Stimulated activated naive CD8-positive, alpha-beta T cell treated with anti-CD3 and anti-CD28 coated beads, Interleukin-15, amount 100 ng/mL, for 72 hours (primary cell): ENCODE data around the gene H1-8.
A peak's percentile ranks its signal among the peaks of the same experiment; 100 is the strongest.
"Not testable (repeated sequence)": the region's sequence is repeated elsewhere in the genome, so short reads cannot be mapped to it uniquely, and the experiment has no call there.

ENCODE experiments used
- ATAC-seq: fragments of 150-1000 bp; cut with Tn5 transposase; 2 replicates; pipeline ENCODE4 v1.10.0; 2021; ENCODE audit warnings: mild to moderate bottlenecking, moderate library complexity
- DNase-seq, 2 donors: peaks; one replicate each; pipeline ENCODE4 v3.0.0; 2021 to 2022
- H3K27ac Mint-ChIP-seq, 2 donors: one replicate each; pipeline ENCODE4 v1.8.0; 2022; ENCODE audit warnings: mild to moderate bottlenecking in 2 of 2, mixed read lengths in 2 of 2, moderate library complexity in 2 of 2
- H3K27me3 Mint-ChIP-seq: one replicate; pipeline ENCODE4 v1.8.0; 2022; ENCODE audit warnings: mixed read lengths
- H3K4me1 Mint-ChIP-seq: one replicate; pipeline ENCODE4 v1.8.0; 2022; ENCODE audit warnings: mild to moderate bottlenecking, mixed read lengths
- H3K4me3 Mint-ChIP-seq, 2 donors: one replicate each; pipeline ENCODE4 v1.8.0; 2022; ENCODE audit warnings: mild to moderate bottlenecking in 2 of 2, mixed read lengths in 2 of 2, moderate library complexity in 1 of 2
- H3K9me3 Mint-ChIP-seq, 2 donors: one replicate each; pipeline ENCODE4 v1.8.0; 2022; ENCODE audit warnings: mixed read lengths in 2 of 2

The H1-8 gene

GRCh38 chr3:129543156-129543790 is at the start of gene H1-8:
H1-8 (plus strand) TSS chr3:129543175; CDS start chr3:129543219, 44 bp downstream.
- DNase-seq (no peak), ATAC-seq (no peak)
- peak within 1 kb of the TSS in 1 of 2 donors; percentile 35 for H3K27ac Mint-ChIP-seq
- no peak within 1 kb of the TSS for H3K4me3 Mint-ChIP-seq
- H3K9me3 Mint-ChIP-seq, result no peaks in the 10 kb centered on the region
- no peaks in the 10 kb centered on the region for H3K4me1 Mint-ChIP-seq
- no peaks in the 10 kb centered on the region for H3K27me3 Mint-ChIP-seq

- Mint-ChIP-seq H3K27ac (no peak overlapping the region), H3K4me3 (no peak overlapping the region), H3K9me3 (no peaks in the 10 kb centered on the region), H3K27me3 (no peaks in the 10 kb centered on the region), H3K4me1 (no peaks in the 10 kb centered on the region)
- ATAC-seq (no peak), DNase-seq (no peak)
Measured at GRCh38 chr3:129493206-129493605, 49.8 kb upstream of the H1-8 start.

- not testable (repeated sequence) for H3K9me3 Mint-ChIP-seq, H3K27me3 Mint-ChIP-seq, H3K27ac Mint-ChIP-seq, ATAC-seq, H3K4me1 Mint-ChIP-seq, H3K4me3 Mint-ChIP-seq, DNase-seq
Measured at GRCh38 chr3:129494499-129494898, 48.5 kb upstream of the H1-8 start.

- not testable (repeated sequence) for DNase-seq, H3K27me3 Mint-ChIP-seq, H3K4me1 Mint-ChIP-seq, H3K9me3 Mint-ChIP-seq, H3K4me3 Mint-ChIP-seq, ATAC-seq, H3K27ac Mint-ChIP-seq
Measured at GRCh38 chr3:129495006-129495639, 47.9 kb upstream of the H1-8 start.

GRCh38 chr3:129497876-129498275 is 45.1 kb upstream of the H1-8 start:
- not testable (repeated sequence) for DNase-seq, ATAC-seq, H3K4me1 Mint-ChIP-seq, H3K4me3 Mint-ChIP-seq, H3K27me3 Mint-ChIP-seq, H3K9me3 Mint-ChIP-seq
- H3K27ac Mint-ChIP-seq, result peak overlapping the region in 1 of 2 donors; percentile 66

GRCh38 chr3:129498603-129499488 is 44.1 kb upstream of the H1-8 start:
- H3K9me3 Mint-ChIP-seq, DNase-seq, H3K27me3 Mint-ChIP-seq, H3K4me3 Mint-ChIP-seq, H3K4me1 Mint-ChIP-seq, ATAC-seq: not testable (repeated sequence)
- peak overlapping the region in 1 of 2 donors; percentile 27 for H3K27ac Mint-ChIP-seq

GRCh38 chr3:129499604-129500333 is 43.2 kb upstream of the H1-8 start:
- DNase-seq, H3K27ac Mint-ChIP-seq, H3K9me3 Mint-ChIP-seq, H3K4me3 Mint-ChIP-seq, H3K4me1 Mint-ChIP-seq, ATAC-seq, H3K27me3 Mint-ChIP-seq: not testable (repeated sequence)

GRCh38 chr3:129500334-129500658 is 42.7 kb upstream of the H1-8 start:
- ATAC-seq, result no peak
- no peak overlapping the region for H3K4me3 Mint-ChIP-seq
- no peak overlapping the region for H3K27ac Mint-ChIP-seq

GRCh38 chr3:129501630-129502029 is 41.3 kb upstream of the H1-8 start:
- Mint-ChIP-seq H3K27me3 (no peaks in the 10 kb centered on the region), H3K27ac (no peak overlapping the region), H3K4me1 (no peaks in the 10 kb centered on the region), H3K9me3 (no peaks in the 10 kb centered on the region), H3K4me3 (no peak overlapping the region)
- ATAC-seq (no peak), DNase-seq (no peak)

More at GRCh38 chr3:129500334-129500658, 42.7 kb upstream of the H1-8 start:
- DNase-seq, result no peak
- Mint-ChIP-seq H3K9me3 (no peaks in the 10 kb centered on the region), H3K4me1 (no peaks in the 10 kb centered on the region), H3K27me3 (no peaks in the 10 kb centered on the region)

GRCh38 chr3:129502641-129503408 is 40.1 kb upstream of the H1-8 start:
- H3K4me3 Mint-ChIP-seq, result no peak overlapping the region
- H3K4me1 Mint-ChIP-seq, result no peaks in the 10 kb centered on the region
- peak overlapping the region in 1 of 2 donors; percentile 74 for H3K27ac Mint-ChIP-seq
- H3K9me3 Mint-ChIP-seq, result no peaks in the 10 kb centered on the region
- H3K27me3 Mint-ChIP-seq, result no peaks in the 10 kb centered on the region
- ATAC-seq, result no peak
- no peak for DNase-seq

GRCh38 chr3:129503471-129504291 is 39.3 kb upstream of the H1-8 start:
- Mint-ChIP-seq H3K4me3 (no peak overlapping the region), H3K27ac (peak overlapping the region in 1 of 2 donors; percentile 74)

GRCh38 chr3:129504471-129505100 is 38.4 kb upstream of the H1-8 start:
- H3K9me3 Mint-ChIP-seq, result no peaks in the 10 kb centered on the region
- ATAC-seq, result no peak
- H3K27me3 Mint-ChIP-seq, result no peaks in the 10 kb centered on the region
- no peak for DNase-seq
- no peak overlapping the region for H3K27ac Mint-ChIP-seq
- H3K4me1 Mint-ChIP-seq, result no peaks in the 10 kb centered on the region
- no peak overlapping the region for H3K4me3 Mint-ChIP-seq

More at GRCh38 chr3:129503471-129504291, 39.3 kb upstream of the H1-8 start:
- ATAC-seq (no peak), DNase-seq (no peak)
- H3K27me3 Mint-ChIP-seq, result no peaks in the 10 kb centered on the region
- H3K4me1 Mint-ChIP-seq, result no peaks in the 10 kb centered on the region
- H3K9me3 Mint-ChIP-seq, result no peaks in the 10 kb centered on the region

GRCh38 chr3:129505341-129505740 is 37.6 kb upstream of the H1-8 start:
- DNase-seq (no peak), ATAC-seq (no peak)
- no peaks in the 10 kb centered on the region for H3K4me1 Mint-ChIP-seq
- H3K4me3 Mint-ChIP-seq, result no peak overlapping the region
- no peak overlapping the region for H3K27ac Mint-ChIP-seq
- no peaks in the 10 kb centered on the region for H3K9me3 Mint-ChIP-seq
- H3K27me3 Mint-ChIP-seq, result no peaks in the 10 kb centered on the region

GRCh38 chr3:129506231-129506742 is 36.7 kb upstream of the H1-8 start:
- DNase-seq (no peak), ATAC-seq (no peak)
- Mint-ChIP-seq H3K4me3 (no peak overlapping the region), H3K27ac (no peak overlapping the region), H3K4me1 (no peaks in the 10 kb centered on the region), H3K9me3 (no peaks in the 10 kb centered on the region), H3K27me3 (no peaks in the 10 kb centered on the region)
